Breast epithelium (tissue), 4 donors: ENCODE data around the gene CDC14B. TPM values are rescaled to one million over a fixed set of nuclear protein-coding genes. Genes with fewer than 3 reads are reported as not detected.
A peak's percentile ranks its signal among the peaks of the same experiment; 100 is the strongest.

ENCODE experiments used
- DNase-seq, 2 donors: peaks; one replicate each; pipeline ENCODE4 v3.0.0-alpha.2; 2019; ENCODE audit warnings: low spot score in 2 of 2
- H3K27ac ChIP-seq, 2 donors: fragments of 200-600 bp; sonication (generic) in 1 of 2; one replicate each; pipeline ENCODE4 v1.5.1; 2016 to 2019; ENCODE audit warnings: mild to moderate bottlenecking in 1 of 2
- H3K27me3 ChIP-seq, 2 donors: fragments of 200-600 bp; sonication (generic) in 1 of 2; one replicate each; pipeline versions ENCODE4 v1.5.1 to v1.6.0; 2017 to 2019; ENCODE audit warnings: control low read depth in 1 of 2, mild to moderate bottlenecking in 1 of 2
- H3K36me3 ChIP-seq: fragments of 200-600 bp; one replicate; pipeline ENCODE4 v1.5.1; 2019
- H3K4me1 ChIP-seq, 2 donors: fragments of 200-600 bp; sonication (generic); one replicate each; pipeline ENCODE4 v1.5.1; 2016 to 2019; ENCODE audit warnings: control low read depth in 1 of 2
- H3K4me3 ChIP-seq, 3 donors: fragments of 200-600 bp; sonication (generic); 1 replicate in 2 of 3; 2 replicates in 1 of 3; pipeline ENCODE4 v1.5.1; 2016 to 2019; ENCODE audit warnings: mild to moderate bottlenecking in 3 of 3, moderate library complexity in 2 of 3
- H3K9me3 ChIP-seq, 2 donors: fragments of 200-600 bp; sonication (generic) in 1 of 2; one replicate each; pipeline ENCODE4 v1.5.1; 2016 to 2019; ENCODE audit warnings: control low read depth in 1 of 2
- POLR2A ChIP-seq: fragments of 450-650 bp; IDR thresholded peaks from one replicate; pipeline ENCODE4 v1.6.1; 2016; ENCODE audit warnings: antibody characterized with exemption, mild to moderate bottlenecking, moderate library complexity
- POLR2AphosphoS5 ChIP-seq, 3 donors: sonication (generic); formaldehyde crosslinking; IDR thresholded peaks; one replicate each; pipeline ENCODE4 v1.6.1; 2017; ENCODE audit warnings: antibody characterized with exemption in 3 of 3
- intact Hi-C: fragments of 100-400 bp; cut with DNase I; formaldehyde crosslinking; loops from one replicate; pipeline ENCODE4 v1.15.1; 2023; ENCODE audit warnings: low total_unique reads
- total RNA-seq, 3 donors: library from RNA; depleted of rRNA; stranded (reverse); fragments of >200 nt; gene quantifications; one replicate each; pipeline ENCODE4 v1.1.0, GENCODE V29; 2016
- TF ChIP-seq, protein P1 (sequence below), 3 donors: fragments of 450-650 bp; IDR thresholded peaks; one replicate each; pipeline ENCODE4 v1.5.1; 2016 to 2017; ENCODE audit warnings: antibody characterized with exemption in 3 of 3, mild to moderate bottlenecking in 3 of 3, moderate library complexity in 3 of 3

The CDC14B gene
- total RNA-seq, 3 donors from 2014 or later = 22.0 to 33.4 (median 23.9) TPM

DNA sequence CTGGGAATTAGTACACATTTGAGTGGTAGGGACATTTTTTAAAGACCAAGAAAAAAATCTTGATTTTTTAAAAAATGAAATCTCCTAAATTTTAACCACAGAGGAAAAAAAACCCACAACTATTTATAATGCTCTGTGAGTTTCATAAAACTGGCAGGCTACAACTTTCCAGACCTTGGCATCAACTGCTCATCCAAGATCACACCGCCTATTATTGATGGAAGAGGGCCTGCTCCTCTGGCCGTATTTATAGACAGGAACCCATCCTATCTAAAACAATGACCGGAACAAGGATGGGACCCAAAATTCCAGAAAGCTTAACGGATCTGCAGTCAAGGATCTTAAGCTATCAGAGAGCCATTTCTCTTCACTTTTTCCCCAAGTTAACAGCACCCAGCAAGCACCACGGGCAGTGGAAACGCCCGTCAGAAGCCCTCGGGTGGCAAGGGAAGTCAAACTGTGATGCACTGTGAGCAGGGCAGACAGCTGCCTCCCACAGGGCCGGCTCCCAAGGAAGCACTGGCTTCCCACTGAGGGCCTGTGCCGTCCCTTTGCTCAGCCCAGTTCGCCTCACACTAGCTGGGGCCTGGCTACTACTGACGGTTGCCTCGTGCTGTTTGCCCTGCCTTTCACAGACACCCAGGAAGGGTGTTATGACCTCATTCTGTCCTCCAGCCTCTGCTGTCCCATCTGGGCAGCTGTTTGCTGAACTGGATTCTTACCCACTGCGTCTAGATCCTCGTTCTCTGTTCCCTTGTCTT, 62.8 kb downstream of the CDC14B start:
- no peaks in the 10 kb centered on the region for H3K9me3 ChIP-seq
- TF ChIP-seq POLR2A (no peak), POLR2AphosphoS5 (IDR thresholded peaks at IDR 0.05) (no peak)
- TF ChIP-seq, protein P1, sequence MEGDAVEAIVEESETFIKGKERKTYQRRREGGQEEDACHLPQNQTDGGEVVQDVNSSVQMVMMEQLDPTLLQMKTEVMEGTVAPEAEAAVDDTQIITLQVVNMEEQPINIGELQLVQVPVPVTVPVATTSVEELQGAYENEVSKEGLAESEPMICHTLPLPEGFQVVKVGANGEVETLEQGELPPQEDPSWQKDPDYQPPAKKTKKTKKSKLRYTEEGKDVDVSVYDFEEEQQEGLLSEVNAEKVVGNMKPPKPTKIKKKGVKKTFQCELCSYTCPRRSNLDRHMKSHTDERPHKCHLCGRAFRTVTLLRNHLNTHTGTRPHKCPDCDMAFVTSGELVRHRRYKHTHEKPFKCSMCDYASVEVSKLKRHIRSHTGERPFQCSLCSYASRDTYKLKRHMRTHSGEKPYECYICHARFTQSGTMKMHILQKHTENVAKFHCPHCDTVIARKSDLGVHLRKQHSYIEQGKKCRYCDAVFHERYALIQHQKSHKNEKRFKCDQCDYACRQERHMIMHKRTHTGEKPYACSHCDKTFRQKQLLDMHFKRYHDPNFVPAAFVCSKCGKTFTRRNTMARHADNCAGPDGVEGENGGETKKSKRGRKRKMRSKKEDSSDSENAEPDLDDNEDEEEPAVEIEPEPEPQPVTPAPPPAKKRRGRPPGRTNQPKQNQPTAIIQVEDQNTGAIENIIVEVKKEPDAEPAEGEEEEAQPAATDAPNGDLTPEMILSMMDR (IDR thresholded peaks at IDR 0.05) = no peak
- intact Hi-C loops = no loop called here
- H3K4me1 ChIP-seq = no peaks in the 10 kb centered on the region
- no peak overlapping the region for H3K4me3 ChIP-seq
- H3K36me3 ChIP-seq = peaks cover 7% of the 10 kb centered on the region
- H3K27me3 ChIP-seq = no peaks in the 10 kb centered on the region
- DNase-seq = no peak
- peak overlapping the region; percentile 2 to 63 for H3K27ac ChIP-seq

DNA sequence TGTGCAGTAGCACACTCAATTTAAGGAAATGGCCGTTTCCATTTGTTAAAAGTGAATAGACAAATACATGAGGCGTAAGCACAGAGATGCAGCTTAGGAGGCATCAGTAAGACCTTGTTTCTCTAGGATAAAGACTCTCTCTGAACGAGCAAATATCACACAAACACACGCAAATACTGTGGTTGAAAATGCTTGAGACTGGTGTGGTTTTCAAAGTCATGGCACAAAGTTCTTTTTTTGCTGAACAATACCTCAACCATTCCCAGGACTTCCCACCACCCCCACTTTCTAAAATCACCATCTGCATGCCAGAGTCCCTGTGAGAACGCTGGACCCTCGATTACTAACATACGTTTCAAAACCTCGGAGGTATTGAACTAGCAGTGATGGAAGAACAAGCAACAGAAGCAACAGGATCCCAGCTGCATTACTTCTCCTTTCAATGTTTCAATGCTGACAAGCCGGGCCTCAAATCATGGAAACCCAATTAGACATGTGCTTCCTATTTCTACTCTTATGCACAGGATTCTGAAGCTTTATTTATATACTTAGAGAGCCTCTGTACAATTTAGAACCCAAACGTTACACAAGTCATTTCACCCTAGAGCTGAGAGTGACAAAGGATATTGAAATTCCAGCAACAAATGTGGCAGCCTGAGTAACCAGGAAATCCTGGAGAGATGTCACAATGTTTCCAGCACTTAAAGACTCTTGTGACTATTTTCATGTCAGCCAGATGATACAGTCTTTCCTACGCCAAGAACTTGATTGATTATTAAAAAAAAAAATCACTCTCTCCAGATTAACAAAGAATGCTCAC, 63.9 kb downstream of the CDC14B start:
- TF ChIP-seq POLR2AphosphoS5 (IDR thresholded peaks at IDR 0.05) (no peak), POLR2A (no peak)
- TF ChIP-seq, protein P1 (IDR thresholded peaks at IDR 0.05) = no peak
- no peak for DNase-seq
- Histone ChIP-seq H3K9me3 (no peaks in the 10 kb centered on the region), H3K27me3 (no peaks in the 10 kb centered on the region), H3K36me3 (peaks cover 7% of the 10 kb centered on the region), H3K27ac (peak overlapping the region in 1 of 2 donors; percentile 59), H3K4me1 (no peaks in the 10 kb centered on the region), H3K4me3 (no peak overlapping the region)
- intact Hi-C loops = no loop called here

DNA sequence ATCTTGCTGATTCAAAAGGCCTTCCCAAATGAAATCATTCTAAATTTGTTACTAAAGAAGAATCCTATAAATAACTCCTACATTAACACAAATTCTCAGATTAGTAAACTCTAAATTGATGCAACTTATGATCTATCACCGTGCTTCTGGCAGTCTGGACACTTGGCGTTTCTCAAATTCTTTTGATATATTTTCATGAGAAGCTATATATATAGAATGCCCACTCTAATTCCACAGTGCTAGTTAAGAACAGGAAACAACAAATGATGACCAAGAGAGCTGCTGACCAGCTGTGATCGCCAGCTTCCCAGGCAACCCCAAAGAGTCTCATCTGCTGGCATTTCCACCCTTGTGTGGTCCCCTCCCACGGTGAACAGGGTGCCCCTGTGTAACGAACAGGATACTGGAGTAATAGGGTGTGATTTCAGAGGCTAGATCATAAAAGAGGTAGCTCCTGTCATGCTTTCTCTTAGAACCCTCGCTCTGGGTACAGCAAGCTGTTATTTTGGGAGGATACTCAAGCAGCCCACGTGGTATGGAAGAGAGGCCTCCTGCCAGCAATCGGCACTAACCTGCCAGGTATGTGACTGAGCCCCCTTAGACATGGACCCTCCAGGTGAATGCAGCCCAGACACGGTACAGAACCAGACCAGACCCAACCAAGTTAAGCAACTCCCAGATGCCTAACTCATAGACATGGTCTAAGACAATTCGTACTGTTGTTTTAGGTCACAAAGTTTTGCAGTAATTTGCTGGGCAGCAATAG, 64.7 kb downstream of the CDC14B start:
- peak overlapping the region in 1 of 2 donors; percentile 59 for H3K27ac ChIP-seq
- H3K27me3 ChIP-seq = no peaks in the 10 kb centered on the region
- H3K4me1 ChIP-seq = no peaks in the 10 kb centered on the region
- H3K4me3 ChIP-seq = no peak overlapping the region
- TF ChIP-seq POLR2A (no peak), POLR2AphosphoS5 (IDR thresholded peaks at IDR 0.05) (no peak)
- TF ChIP-seq, protein P1 (IDR thresholded peaks at IDR 0.05) = no peak
- H3K9me3 ChIP-seq = no peaks in the 10 kb centered on the region
- intact Hi-C loops = no loop called here
- DNase-seq = no peak
- H3K36me3 ChIP-seq = peaks cover 7% of the 10 kb centered on the region

DNA sequence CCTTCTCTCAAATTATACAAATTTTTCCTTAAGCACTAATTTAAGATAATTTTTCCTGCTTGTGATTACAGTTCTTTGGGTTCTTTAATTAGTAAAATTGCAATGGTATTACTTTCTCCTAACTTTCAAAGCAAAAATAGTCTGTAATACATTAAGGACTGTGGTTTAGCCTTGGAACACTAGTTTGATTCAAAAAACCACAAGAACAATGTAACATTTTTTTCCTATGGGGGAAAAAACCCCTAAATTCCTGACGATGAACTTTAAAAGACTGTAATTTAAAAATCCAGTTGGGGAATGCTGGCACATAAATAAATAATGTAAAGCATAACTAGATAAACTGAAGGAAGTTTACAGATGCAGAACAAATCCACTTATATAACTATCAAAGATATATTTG, 65.3 kb downstream of the CDC14B start:
- Histone ChIP-seq H3K9me3 (no peaks in the 10 kb centered on the region), H3K4me3 (no peak overlapping the region), H3K36me3 (peaks cover 7% of the 10 kb centered on the region), H3K27ac (no peak overlapping the region), H3K27me3 (no peaks in the 10 kb centered on the region), H3K4me1 (no peaks in the 10 kb centered on the region)
- no peak for DNase-seq
- TF ChIP-seq, protein P1 (IDR thresholded peaks at IDR 0.05) = no peak
- TF ChIP-seq POLR2A (no peak), POLR2AphosphoS5 (IDR thresholded peaks at IDR 0.05) (no peak)
- intact Hi-C loops = no loop called here
